GM18499 (cell line): Measurements from ENCODE around the gene MRPS33.
"Not testable (repeated sequence)": the region's sequence is repeated elsewhere in the genome, so short reads cannot be mapped to it uniquely, and the experiment has no call there.

Experiments
- ATAC-seq: cut with Tn5 transposase; IDR thresholded peaks from one replicate; pipeline ENCODE4 v1.9.1; 2021; ENCODE audit warnings: moderate number of reproducible peaks; ENCODE audit not compliant: insufficient read depth, unreplicated experiment

Gene MRPS33

GRCh38 chr7:141014524-141015395, at the start of gene MRPS33:
Gene MRPS33, minus strand, starts transcription at chr7:141014952. Its CDS starts 4,319 bp downstream, at chr7:141010633.
- ATAC-seq, result peak; percentile 97

GRCh38 chr7:141057788-141058187, 43.0 kb upstream of the MRPS33 start:
- no peak for ATAC-seq

GRCh38 chr7:141055146-141055545, 40.4 kb upstream of the MRPS33 start:
- ATAC-seq, result no peak

- no peak for ATAC-seq
Measured at GRCh38 chr7:141053626-141054025, 38.9 kb upstream of the MRPS33 start.

GRCh38 chr7:141045842-141046620, 31.3 kb upstream of the MRPS33 start:
- ATAC-seq, result no peak

GRCh38 chr7:141045126-141045841, 30.5 kb upstream of the MRPS33 start:
- no peak for ATAC-seq

GRCh38 chr7:141043616-141044015, 28.9 kb upstream of the MRPS33 start:
- no peak for ATAC-seq

GRCh38 chr7:141042222-141043193, 27.8 kb upstream of the MRPS33 start:
- no peak for ATAC-seq

GRCh38 chr7:141039376-141039775, 24.6 kb upstream of the MRPS33 start:
- ATAC-seq, result no peak

GRCh38 chr7:141038100-141038499, 23.3 kb upstream of the MRPS33 start:
- ATAC-seq, result not testable (repeated sequence)

- ATAC-seq, result not testable (repeated sequence)
Measured at GRCh38 chr7:141032539-141033323, 18.0 kb upstream of the MRPS33 start.

- no peak for ATAC-seq
Measured at GRCh38 chr7:141028767-141029166, 14.0 kb upstream of the MRPS33 start.

- no peak for ATAC-seq
Measured at GRCh38 chr7:141027043-141027442, 12.3 kb upstream of the MRPS33 start.

GRCh38 chr7:141024668-141025067, 9.9 kb upstream of the MRPS33 start:
- no peak for ATAC-seq

- no peak for ATAC-seq
Measured at GRCh38 chr7:141023295-141023694, 8.5 kb upstream of the MRPS33 start.

GRCh38 chr7:141017555-141017954, 2.8 kb upstream of the MRPS33 start:
- no peak for ATAC-seq

GRCh38 chr7:141016349-141016748, 1.6 kb upstream of the MRPS33 start:
- no peak for ATAC-seq

GRCh38 chr7:141014125-141014523, 628 bp downstream of the MRPS33 start:
- ATAC-seq, result no peak

GRCh38 chr7:141013345-141013715, 1.4 kb downstream of the MRPS33 start:
- ATAC-seq, result no peak
